ENCODE data around the gene HLA-DPB1. TPM values are rescaled to one million over a fixed set of nuclear protein-coding genes. Genes with fewer than 3 reads are reported as not detected.

The HLA-DPB1 gene
- total RNA-seq, 1 donor from 2014 or later: 853 TPM

DNA sequence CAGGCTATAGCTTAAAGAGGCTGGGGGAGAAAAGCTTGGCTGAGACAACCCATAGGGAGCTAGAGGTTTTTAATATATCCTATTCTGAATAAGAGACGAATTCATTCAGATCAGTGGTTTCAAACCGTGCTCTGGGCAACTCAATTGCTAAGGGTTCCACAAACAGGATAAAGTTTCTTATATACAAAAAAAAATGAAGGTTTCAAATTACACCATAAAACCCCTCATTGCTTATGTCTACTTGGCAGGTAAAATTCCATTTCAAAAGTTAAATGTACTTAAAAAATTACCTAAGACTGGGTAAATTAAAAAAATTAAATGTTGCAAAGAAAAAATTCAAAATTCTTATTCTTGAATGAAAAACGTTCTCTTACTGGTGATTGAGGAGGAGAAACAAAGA, 2.7 kb downstream of the HLA-DPB1 start:
- ChIA-PET CTCF (interaction anchor here (1.2 to 14.4 kb wide), 2 partner anchors 64 to 78 kb away, joined by 3 to 240 read pairs; partner anchors contain the start of gene HLA-DOA), POLR2A (interaction anchor here (0.7 to 28.7 kb wide), 9 partner anchors 11 to 170 kb away, joined by 3 to 2264 read pairs (median 5); partner anchors contain the start of gene HLA-DOA)
- TF ChIP-seq, protein P1, sequence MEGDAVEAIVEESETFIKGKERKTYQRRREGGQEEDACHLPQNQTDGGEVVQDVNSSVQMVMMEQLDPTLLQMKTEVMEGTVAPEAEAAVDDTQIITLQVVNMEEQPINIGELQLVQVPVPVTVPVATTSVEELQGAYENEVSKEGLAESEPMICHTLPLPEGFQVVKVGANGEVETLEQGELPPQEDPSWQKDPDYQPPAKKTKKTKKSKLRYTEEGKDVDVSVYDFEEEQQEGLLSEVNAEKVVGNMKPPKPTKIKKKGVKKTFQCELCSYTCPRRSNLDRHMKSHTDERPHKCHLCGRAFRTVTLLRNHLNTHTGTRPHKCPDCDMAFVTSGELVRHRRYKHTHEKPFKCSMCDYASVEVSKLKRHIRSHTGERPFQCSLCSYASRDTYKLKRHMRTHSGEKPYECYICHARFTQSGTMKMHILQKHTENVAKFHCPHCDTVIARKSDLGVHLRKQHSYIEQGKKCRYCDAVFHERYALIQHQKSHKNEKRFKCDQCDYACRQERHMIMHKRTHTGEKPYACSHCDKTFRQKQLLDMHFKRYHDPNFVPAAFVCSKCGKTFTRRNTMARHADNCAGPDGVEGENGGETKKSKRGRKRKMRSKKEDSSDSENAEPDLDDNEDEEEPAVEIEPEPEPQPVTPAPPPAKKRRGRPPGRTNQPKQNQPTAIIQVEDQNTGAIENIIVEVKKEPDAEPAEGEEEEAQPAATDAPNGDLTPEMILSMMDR (IDR thresholded peaks at IDR 0.05): no peak
- peaks cover 78% of the 10 kb centered on the region for H3K4me1 Mint-ChIP-seq
- ATAC-seq (ENCODE audit: low read depth): no peak
- H3K4me3 Mint-ChIP-seq: peak overlapping the region; percentile 89
- H3K36me3 Mint-ChIP-seq (ENCODE audit: low read depth): peaks cover 77% of the 10 kb centered on the region
- H3K9me3 Mint-ChIP-seq: no peaks in the 10 kb centered on the region
- no peaks in the 10 kb centered on the region for H3K27me3 Mint-ChIP-seq
- intact Hi-C loops (cut with micrococcal nuclease): loop anchor here (1.0 to 5.0 kb wide), 2 partner anchors 34 to 64 kb away; no protein-coding TSS in a partner anchor
- DNase-seq: no peak
- H3K27ac Mint-ChIP-seq: peak overlapping the region; percentile 95

DNA sequence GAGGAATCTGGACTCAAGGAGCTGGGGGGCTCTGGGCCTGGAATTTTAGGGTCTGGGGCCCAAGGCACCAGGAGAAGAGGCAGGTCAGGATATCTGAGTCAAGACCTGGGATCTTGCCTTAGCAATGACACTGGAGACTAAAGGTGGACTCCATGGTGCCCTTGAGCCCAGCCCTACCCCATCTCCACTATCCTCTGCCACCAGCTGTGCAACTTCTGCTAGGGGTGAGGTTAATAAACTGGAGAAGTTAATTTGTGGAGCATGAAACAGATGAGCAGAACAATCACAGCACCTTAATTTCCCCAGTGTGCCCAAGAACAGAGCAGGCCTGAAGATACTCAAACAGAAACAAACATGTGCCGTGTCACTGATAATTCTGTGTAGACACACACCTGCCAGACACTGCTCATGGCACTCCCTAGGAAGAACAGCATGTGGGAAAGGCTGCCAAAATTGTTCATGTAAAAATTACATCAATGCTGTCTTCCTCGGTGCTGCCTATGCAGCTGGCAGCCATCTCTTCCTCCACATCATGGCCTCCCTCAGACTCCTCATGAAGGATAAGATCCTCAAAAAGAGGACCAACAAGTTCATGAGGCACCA, 3.2 kb downstream of the HLA-DPB1 start:
- DNase-seq: no peak
- peak overlapping the region; percentile 89 for H3K4me3 Mint-ChIP-seq
- no peaks in the 10 kb centered on the region for H3K9me3 Mint-ChIP-seq
- ChIA-PET CTCF (interaction anchor here (1.2 to 14.4 kb wide), 3 partner anchors 19 to 79 kb away, joined by 3 to 240 read pairs (median 5); partner anchors contain the start of gene HLA-DOA), POLR2A (interaction anchor here (0.7 to 28.7 kb wide), 7 partner anchors 10 to 170 kb away, joined by 3 to 2264 read pairs (median 5); partner anchors contain the start of gene HLA-DOA)
- H3K4me1 Mint-ChIP-seq: peaks cover 79% of the 10 kb centered on the region
- no peak for ATAC-seq (ENCODE audit: low read depth)
- intact Hi-C loops (cut with micrococcal nuclease): loop anchor here (1.0 to 5.0 kb wide), 2 partner anchors 33 to 65 kb away; no protein-coding TSS in a partner anchor
- no peaks in the 10 kb centered on the region for H3K27me3 Mint-ChIP-seq
- peaks cover 80% of the 10 kb centered on the region for H3K36me3 Mint-ChIP-seq (ENCODE audit: low read depth)
- TF ChIP-seq, protein P1 (IDR thresholded peaks at IDR 0.05): no peak
- peak overlapping the region; percentile 95 for H3K27ac Mint-ChIP-seq

DNA sequence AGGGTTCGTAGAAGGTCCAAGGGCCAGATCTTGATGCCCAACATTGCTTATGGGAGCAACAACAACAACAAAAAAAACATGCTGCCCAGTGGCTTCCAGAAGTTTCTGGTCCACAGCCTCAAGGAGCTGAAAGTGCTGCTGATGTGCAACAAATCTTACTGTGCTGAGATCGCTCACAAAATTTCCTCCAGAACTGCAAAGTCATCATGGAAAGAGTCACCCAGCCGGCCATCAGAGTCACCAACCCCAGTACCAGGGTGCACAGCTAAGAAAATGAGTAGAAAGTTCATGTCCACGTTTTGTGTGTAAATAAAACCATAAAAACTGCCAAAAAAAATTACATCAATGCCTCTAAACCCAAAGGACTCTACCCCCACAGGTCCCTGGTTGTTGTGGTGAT, 3.8 kb downstream of the HLA-DPB1 start:
- H3K27ac Mint-ChIP-seq: peak overlapping the region; percentile 95
- no peaks in the 10 kb centered on the region for H3K27me3 Mint-ChIP-seq
- H3K4me1 Mint-ChIP-seq: peaks cover 81% of the 10 kb centered on the region
- intact Hi-C loops (cut with micrococcal nuclease): loop anchor here (5.0 kb wide), 1 partner anchor 33 kb away; no protein-coding TSS in a partner anchor
- ATAC-seq (ENCODE audit: low read depth) (no peak), DNase-seq (no peak)
- no peaks in the 10 kb centered on the region for H3K9me3 Mint-ChIP-seq
- CTCF ChIA-PET: interaction anchor here (1.9 to 14.4 kb wide), 2 partner anchors 18 to 65 kb away, joined by 5 to 240 read pairs; partner anchors contain the start of gene HLA-DOA
- TF ChIP-seq, protein P1 (IDR thresholded peaks at IDR 0.05): no peak
- POLR2A ChIA-PET: interaction anchor here (0.6 to 28.7 kb wide), 10 partner anchors 8 to 169 kb away, joined by 3 to 2264 read pairs (median 14); partner anchors contain the start of genes HLA-DOA, HLA-DPA1 and HSD17B8
- H3K4me3 Mint-ChIP-seq: peak overlapping the region; percentile 89
- H3K36me3 Mint-ChIP-seq (ENCODE audit: low read depth): peaks cover 86% of the 10 kb centered on the region

DNA sequence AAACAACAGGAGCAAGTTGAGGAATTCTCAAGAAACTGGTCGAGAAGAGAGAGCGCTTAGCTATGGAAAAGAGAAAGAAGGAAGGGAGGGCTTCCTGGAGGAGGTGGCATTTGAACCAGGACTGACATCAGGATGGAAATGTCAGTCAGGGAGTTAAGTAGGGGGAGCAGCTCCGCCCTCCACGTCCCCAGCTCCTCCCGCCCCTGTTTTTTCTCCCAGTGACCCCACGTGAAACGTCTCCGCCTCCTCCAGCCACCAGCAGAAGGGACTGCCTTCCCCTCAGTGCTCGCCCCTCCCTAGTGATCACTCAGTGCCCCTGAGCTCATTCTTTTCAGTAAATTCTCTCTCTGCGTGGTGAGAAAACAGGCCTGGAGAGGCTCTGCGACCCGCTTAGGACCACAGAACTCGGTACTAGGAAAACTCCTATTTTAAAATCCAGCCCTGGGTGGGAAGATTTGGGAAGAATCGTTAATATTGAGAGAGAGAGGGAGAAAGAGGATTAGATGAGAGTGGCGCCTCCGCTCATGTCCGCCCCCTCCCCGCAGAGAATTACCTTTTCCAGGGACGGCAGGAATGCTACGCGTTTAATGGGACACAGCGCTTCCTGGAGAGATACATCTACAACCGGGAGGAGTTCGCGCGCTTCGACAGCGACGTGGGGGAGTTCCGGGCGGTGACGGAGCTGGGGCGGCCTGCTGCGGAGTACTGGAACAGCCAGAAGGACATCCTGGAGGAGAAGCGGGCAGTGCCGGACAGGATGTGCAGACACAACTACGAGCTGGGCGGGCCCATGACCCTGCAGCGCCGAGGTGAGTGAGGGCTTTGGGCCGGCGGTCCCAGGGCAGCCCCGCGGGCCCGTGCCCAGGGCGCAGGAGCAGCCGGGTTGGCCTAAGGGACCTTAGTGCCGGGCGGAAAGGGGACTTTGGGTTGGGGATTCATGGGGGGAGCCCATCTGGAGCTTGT, 4.6 kb downstream of the HLA-DPB1 start:
- Mint-ChIP-seq H3K9me3 (no peaks in the 10 kb centered on the region), H3K4me1 (peaks cover 78% of the 10 kb centered on the region), H3K4me3 (peak overlapping the region; percentile 89), H3K27ac (peak overlapping the region; percentile 95), H3K36me3 (ENCODE audit: low read depth) (peaks cover 94% of the 10 kb centered on the region), H3K27me3 (no peaks in the 10 kb centered on the region)
- CTCF ChIA-PET: interaction anchor here (1.9 to 14.4 kb wide), 2 partner anchors 17 to 66 kb away, joined by 5 to 240 read pairs; partner anchors contain the start of gene HLA-DOA
- TF ChIP-seq, protein P1 (IDR thresholded peaks at IDR 0.05): no peak
- intact Hi-C loops (cut with micrococcal nuclease): loop anchor here (5.0 kb wide), 1 partner anchor 67 kb away; no protein-coding TSS in a partner anchor
- no peak for DNase-seq
- ATAC-seq (ENCODE audit: low read depth): no peak
- POLR2A ChIA-PET: interaction anchor here (0.6 to 28.7 kb wide), 15 partner anchors 9 to 415 kb away, joined by 3 to 2264 read pairs (median 8); partner anchors contain the start of genes HLA-DOA, HLA-DPA1 and HSD17B8
